ENCODE results near the gene MUL1. TPM values are rescaled to one million over a fixed set of nuclear protein-coding genes. Genes with fewer than 3 reads are reported as not detected.
"Not testable (repeated sequence)": the region's sequence is repeated elsewhere in the genome, so short reads cannot be mapped to it uniquely, and the experiment has no call there.

The MUL1 gene
- total RNA-seq, 1 donor: 23.7 TPM

DNA sequence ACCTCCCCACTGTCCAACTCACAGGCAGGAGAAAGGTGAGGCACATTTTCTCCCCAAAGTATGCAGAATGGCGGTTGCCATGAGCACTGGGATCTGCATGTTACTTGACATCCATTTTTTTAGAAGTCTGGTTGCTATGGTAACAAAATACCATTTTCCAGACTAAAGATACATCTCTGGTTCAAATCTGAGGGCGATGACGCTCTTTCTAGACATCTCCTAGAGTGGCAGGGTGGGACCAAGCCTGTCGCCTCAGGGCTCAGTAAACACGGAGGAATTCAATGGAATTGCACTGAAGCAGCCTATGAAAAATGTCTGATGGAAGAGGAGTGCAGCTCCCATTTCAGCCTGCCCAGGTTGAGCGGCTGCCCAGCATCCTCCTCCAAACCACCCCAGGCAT, 22.9 kb upstream of the MUL1 start:
- TF ChIP-seq, protein P1, sequence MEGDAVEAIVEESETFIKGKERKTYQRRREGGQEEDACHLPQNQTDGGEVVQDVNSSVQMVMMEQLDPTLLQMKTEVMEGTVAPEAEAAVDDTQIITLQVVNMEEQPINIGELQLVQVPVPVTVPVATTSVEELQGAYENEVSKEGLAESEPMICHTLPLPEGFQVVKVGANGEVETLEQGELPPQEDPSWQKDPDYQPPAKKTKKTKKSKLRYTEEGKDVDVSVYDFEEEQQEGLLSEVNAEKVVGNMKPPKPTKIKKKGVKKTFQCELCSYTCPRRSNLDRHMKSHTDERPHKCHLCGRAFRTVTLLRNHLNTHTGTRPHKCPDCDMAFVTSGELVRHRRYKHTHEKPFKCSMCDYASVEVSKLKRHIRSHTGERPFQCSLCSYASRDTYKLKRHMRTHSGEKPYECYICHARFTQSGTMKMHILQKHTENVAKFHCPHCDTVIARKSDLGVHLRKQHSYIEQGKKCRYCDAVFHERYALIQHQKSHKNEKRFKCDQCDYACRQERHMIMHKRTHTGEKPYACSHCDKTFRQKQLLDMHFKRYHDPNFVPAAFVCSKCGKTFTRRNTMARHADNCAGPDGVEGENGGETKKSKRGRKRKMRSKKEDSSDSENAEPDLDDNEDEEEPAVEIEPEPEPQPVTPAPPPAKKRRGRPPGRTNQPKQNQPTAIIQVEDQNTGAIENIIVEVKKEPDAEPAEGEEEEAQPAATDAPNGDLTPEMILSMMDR (IDR thresholded peaks at IDR 0.05; ENCODE audit: insufficient read depth, low read length): no peak
- no peak for DNase-seq (ENCODE audit: low read depth)

DNA sequence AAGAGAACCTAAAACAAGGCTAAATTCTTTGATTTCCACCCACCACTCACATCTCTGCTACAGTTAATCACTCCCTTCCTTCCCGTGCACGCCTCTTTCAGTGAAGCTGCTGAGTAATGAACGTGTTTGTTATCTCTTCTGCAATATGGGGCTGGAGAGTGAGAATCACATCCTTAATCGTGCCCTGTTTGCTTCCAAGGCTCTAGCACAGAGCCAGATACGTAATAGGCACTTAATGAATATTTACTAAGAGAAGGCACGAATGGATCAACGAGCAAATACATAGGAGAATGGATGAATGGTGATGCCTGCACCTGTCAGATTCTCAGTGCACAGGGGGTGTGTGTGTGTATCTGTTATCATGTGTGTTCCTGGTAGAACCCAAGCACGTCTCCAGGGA, 22.4 kb upstream of the MUL1 start:
- DNase-seq (ENCODE audit: low read depth): no peak
- H3K4me3 ChIP-seq (ENCODE audit: low read depth, low read length): no peak overlapping the region
- TF ChIP-seq, protein P1 (IDR thresholded peaks at IDR 0.05; ENCODE audit: insufficient read depth, low read length): no peak

More for the DNA sequence above, 22.9 kb upstream of the MUL1 start:
- H3K4me3 ChIP-seq (ENCODE audit: low read depth, low read length): no peak overlapping the region

DNA sequence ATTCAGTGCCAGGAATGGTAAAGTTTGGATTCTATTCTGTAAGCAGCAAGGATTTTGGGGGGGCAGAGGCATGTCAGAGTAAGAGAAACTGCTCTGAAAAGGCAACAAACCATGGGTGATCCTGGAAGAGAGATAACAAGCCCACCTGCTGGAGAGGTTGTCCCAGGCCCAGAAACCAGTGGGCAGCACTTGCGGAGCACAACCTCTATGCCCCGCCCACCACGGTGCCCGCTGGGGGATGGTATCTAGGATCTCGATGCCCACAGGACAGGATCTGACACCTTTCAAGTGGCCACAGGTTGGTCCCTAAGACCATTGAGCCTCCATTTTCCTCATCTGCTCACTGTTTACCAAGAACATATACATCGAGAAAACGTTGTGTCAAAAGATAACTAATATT, 20.3 kb upstream of the MUL1 start:
- TF ChIP-seq, protein P1 (IDR thresholded peaks at IDR 0.05; ENCODE audit: insufficient read depth, low read length): no peak
- no peak for DNase-seq (ENCODE audit: low read depth)
- no peak overlapping the region for H3K4me3 ChIP-seq (ENCODE audit: low read depth, low read length)

DNA sequence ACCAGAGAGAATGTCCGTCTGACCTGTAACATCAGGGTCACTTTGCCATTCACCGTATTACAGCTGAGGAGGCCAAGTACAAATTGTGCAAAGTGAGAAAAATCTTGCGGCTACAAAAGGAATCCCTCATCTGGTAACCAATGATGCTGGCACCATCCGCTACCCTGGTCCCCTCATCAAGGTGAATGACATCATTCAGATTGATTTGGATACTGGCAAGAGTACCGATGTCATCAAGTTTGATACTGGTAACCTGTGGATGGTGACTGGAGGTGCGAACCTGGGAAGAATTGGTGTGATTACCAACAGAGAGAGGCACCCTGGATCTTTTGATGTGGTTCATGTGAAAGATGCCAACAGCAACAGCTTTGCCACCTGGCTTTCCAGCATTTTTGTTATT, 18.3 kb upstream of the MUL1 start:
- DNase-seq (ENCODE audit: low read depth): no peak
- TF ChIP-seq, protein P1 (IDR thresholded peaks at IDR 0.05; ENCODE audit: insufficient read depth, low read length): no peak
- H3K4me3 ChIP-seq (ENCODE audit: low read depth, low read length): no peak overlapping the region

DNA sequence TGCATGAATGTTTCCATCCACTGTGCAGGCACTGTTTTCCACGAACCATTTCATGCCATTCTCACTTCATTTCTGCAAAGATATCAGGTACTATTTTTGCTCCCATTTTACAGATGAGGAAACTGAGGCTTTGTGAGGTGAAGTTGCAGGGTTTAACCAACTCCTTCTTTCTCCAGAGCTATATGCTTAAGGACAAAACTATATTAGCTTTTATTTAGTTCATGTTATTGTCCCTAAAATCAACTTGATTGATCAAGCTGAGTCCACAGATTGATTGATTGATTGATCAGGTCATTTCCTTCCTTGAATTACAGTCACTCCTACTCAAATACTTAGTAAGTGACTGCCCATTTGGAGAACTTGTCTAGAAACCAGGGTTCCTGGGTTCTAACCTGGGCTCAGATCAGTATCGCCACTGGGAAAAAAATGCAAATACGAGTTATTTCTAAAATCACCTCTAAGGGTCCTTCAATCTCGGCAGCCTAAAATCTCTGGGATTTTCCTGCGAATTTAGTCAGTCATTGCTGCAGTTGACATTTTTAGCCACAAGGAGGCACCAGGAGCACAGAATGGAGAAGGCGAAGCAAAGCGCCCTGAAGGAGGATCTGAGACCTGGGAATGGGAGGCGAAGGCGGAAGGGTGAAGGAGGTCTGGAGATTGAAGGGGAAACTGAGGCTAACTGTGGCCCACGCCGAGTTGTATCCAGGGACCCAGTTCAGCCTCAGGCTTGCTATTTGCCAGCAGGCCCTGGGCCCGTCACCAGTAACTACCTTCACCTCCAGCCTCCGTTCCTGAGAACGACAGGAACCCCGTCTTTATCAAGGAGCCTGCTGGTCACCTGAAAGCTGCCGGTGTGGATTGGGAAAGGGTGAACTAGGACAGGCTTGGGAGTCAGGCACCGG, 14.3 kb upstream of the MUL1 start:
- peak; percentile 86 for DNase-seq (ENCODE audit: low read depth)
- TF ChIP-seq, protein P1 (IDR thresholded peaks at IDR 0.05; ENCODE audit: insufficient read depth, low read length): peak; percentile 92
- peak overlapping the region; percentile 1 for H3K4me3 ChIP-seq (ENCODE audit: low read depth, low read length)

DNA sequence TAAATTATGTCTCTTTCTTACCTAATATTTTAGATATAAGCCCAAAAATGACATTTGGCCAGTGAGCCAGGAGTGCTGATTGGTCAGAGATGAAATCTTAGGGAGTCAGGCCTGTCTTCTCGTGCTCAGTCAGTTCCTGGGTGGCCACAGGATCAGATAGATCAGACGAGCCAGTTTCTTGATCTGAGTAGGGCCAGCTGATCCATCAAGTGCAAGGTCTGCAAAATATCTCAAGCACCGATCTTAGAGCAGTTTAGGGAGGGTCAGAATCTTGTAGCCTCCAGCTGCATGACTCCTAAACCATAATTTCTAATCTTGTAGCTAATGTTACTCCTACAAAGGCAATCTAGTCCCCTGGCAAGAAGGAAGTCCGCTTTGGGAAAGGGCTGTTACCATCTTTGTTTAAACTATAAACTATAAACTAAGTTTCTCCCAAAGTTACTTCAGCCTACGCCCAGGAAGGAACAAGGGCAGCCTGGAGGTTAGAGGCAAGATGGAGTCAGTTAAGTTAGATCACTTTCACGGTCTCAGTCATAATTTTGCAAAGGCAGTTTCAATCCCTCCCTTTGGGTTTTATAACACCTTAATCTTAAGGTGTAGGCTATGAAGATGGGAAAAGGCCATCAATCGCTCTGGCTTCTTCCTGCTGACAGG, 11.8 kb upstream of the MUL1 start:
- not testable (repeated sequence) for DNase-seq (ENCODE audit: low read depth)

More for the DNA sequence above, 11.8 kb upstream of the MUL1 start:
- H3K4me3 ChIP-seq (ENCODE audit: low read depth, low read length): not testable (repeated sequence)
